SK-N-SH (cell line): Measurements from ENCODE around the gene RAMP1. TPM values are rescaled to one million over a fixed set of nuclear protein-coding genes. Genes with fewer than 3 reads are reported as not detected.

Experiments used
- CTCF ChIA-PET: fragments of 300-600, 350-600 bp; formaldehyde crosslinking; extraction: SDS; loops from one replicate; lab custom pipeline; 2021; lab: Yijun Ruan, JAX
- POLR2A ChIA-PET: fragments of 350-600 bp; sonication (Branson Sonifier 250); formaldehyde crosslinking; extraction: SDS; loops from one replicate; lab custom pipeline; 2020; ENCODE audit warnings: antibody characterized with exemption, inconsistent platforms; lab: Yijun Ruan, JAX
- DNase-seq: peaks from one replicate; pipeline ENCODE4 v3.0.0; 2012
- H2AFZ ChIP-seq: fragments of 200-600 bp; sonication (generic); 2 replicates; pipeline ENCODE4 v1.8.1; 2016; ENCODE audit warnings: antibody characterized with exemption, mild to moderate bottlenecking, low read depth
- H3F3A ChIP-seq: fragments of 200-600 bp; sonication (generic); replicated peaks from 2 replicates; pipeline ENCODE3; 2016; ENCODE audit warnings: antibody characterized with exemption, mild to moderate bottlenecking; ENCODE audit not compliant: insufficient read depth
- H3K27ac ChIP-seq, 2 experiments: fragments of 200-500 bp in 1 of 2; fragments of 200-600 bp in 1 of 2; sonication (Bioruptor generic) in 1 of 2; sonication (generic), shearing (Covaris generic) in 1 of 2; 2 replicates each; pipeline versions ENCODE4 v1.5.1 to v1.6.1; 2014 to 2016; ENCODE audit warnings: low read depth in 2 of 2, inconsistent platforms in 1 of 2, low read length in 1 of 2, mild to moderate bottlenecking in 1 of 2, mixed read lengths in 1 of 2
- H3K27me3 ChIP-seq: fragments of 200-600 bp; sonication (generic), shearing (Covaris generic); 2 replicates; pipeline ENCODE4 v1.6.1; 2016; ENCODE audit warnings: mixed run types; ENCODE audit not compliant: insufficient read depth
- H3K36me3 ChIP-seq, 2 experiments: fragments of 200-500 bp in 1 of 2; fragments of 200-600 bp in 1 of 2; sonication (Bioruptor generic) in 1 of 2; sonication (generic) in 1 of 2; replicated peaks in 1 of 2; 2 replicates each; pipeline versions ENCODE3 to v1.5.1; 2014 to 2016; ENCODE audit warnings: low read length in 1 of 2, mild to moderate bottlenecking in 1 of 2; ENCODE audit not compliant: insufficient read depth in 2 of 2, control insufficient read depth in 1 of 2
- H3K4me1 ChIP-seq, 2 experiments: fragments of 200-500 bp in 1 of 2; fragments of 200-600 bp in 1 of 2; sonication (Bioruptor generic) in 1 of 2; sonication (generic), shearing (Covaris generic) in 1 of 2; 2 replicates each; pipeline versions ENCODE4 v1.5.1 to v1.6.1; 2014 to 2016; ENCODE audit warnings: low read depth in 1 of 2, low read length in 1 of 2, mixed run types in 1 of 2; ENCODE audit not compliant: insufficient read depth in 2 of 2, control insufficient read depth in 1 of 2
- H3K4me2 ChIP-seq: fragments of 200-600 bp; sonication (generic), shearing (Covaris generic); 2 replicates; pipeline ENCODE4 v1.6.1; 2017; ENCODE audit warnings: mixed run types
- H3K4me3 ChIP-seq, 2 experiments: fragments of 200-500 bp in 1 of 2; fragments of 200-600 bp in 1 of 2; sonication (Bioruptor generic) in 1 of 2; sonication (generic), shearing (Covaris generic) in 1 of 2; 2 replicates each; pipeline versions ENCODE4 v1.5.1 to v1.8.1; 2014 to 2016; ENCODE audit warnings: low read depth in 2 of 2, inconsistent platforms in 1 of 2, low read length in 1 of 2, mild to moderate bottlenecking in 1 of 2, mixed read lengths in 1 of 2, moderate library complexity in 1 of 2
- H3K79me2 ChIP-seq: fragments of 200-600 bp; sonication (generic); 2 replicates; pipeline ENCODE4 v1.8.1; 2017; ENCODE audit warnings: mild to moderate bottlenecking; ENCODE audit not compliant: insufficient read depth
- H3K9ac ChIP-seq: fragments of 200-600 bp; sonication (generic); 2 replicates; pipeline ENCODE4 v1.6.1; 2017; ENCODE audit warnings: mixed run types
- H3K9me2 ChIP-seq: fragments of 200-600 bp; sonication (generic); 2 replicates; pipeline ENCODE4 v1.6.1; 2017; ENCODE audit warnings: mixed run types
- H3K9me3 ChIP-seq: fragments of 200-600 bp; sonication (generic); 2 replicates; pipeline ENCODE4 v1.6.1; 2017; ENCODE audit warnings: mixed run types, mild to moderate bottlenecking, moderate library complexity
- H4K20me1 ChIP-seq: fragments of 200-600 bp; sonication (generic); 2 replicates; pipeline ENCODE4 v1.6.1; 2017; ENCODE audit warnings: mild to moderate bottlenecking, mixed run types; ENCODE audit not compliant: insufficient read depth
- FOSL2 ChIP-seq: IDR thresholded peaks from 2 replicates; pipeline ENCODE4 v1.4.0; 2012; ENCODE audit warnings: low read depth, mild to moderate bottlenecking, moderate library complexity, borderline replicate concordance
- FOXJ3 ChIP-seq: sonication (generic); formaldehyde crosslinking; IDR thresholded peaks from 2 replicates; pipeline ENCODE4 v1.5.1; 2020; ENCODE audit warnings: mild to moderate bottlenecking, missing genetic modification reagents
- FOXM1 ChIP-seq: IDR thresholded peaks from 2 replicates; pipeline ENCODE4 v1.4.0; 2012; ENCODE audit warnings: low read depth, mild to moderate bottlenecking
- GABPA ChIP-seq: IDR thresholded peaks from 2 replicates; pipeline ENCODE4 v1.4.0; 2012; ENCODE audit warnings: low read depth, mild to moderate bottlenecking
- GATA2 ChIP-seq: sonication (generic); formaldehyde crosslinking; IDR thresholded peaks from 2 replicates; pipeline ENCODE4 v1.5.0; 2020; ENCODE audit warnings: mild to moderate bottlenecking, missing genetic modification reagents
- MEF2A ChIP-seq: IDR thresholded peaks from 2 replicates; pipeline ENCODE4 v1.4.0; 2012; ENCODE audit warnings: low read depth, borderline replicate concordance
- NRF1 ChIP-seq: IDR thresholded peaks from 2 replicates; pipeline ENCODE4 v1.6.1; 2012; ENCODE audit warnings: low read depth, mild to moderate bottlenecking, low read length
- SMC3 ChIP-seq: IDR thresholded peaks from 2 replicates; pipeline ENCODE4 v1.6.1; 2012; ENCODE audit warnings: low read depth, low read length, improper control_type of control experiment
- TCF12 ChIP-seq: IDR thresholded peaks from 2 replicates; pipeline ENCODE4 v1.4.0; 2012
- WGBS: methylation state at CpG from one replicate; pipeline ENCODE4 v1.1.6; 2017; ENCODE audit warnings: low lambda C conversion rate; 5-methylcytosine and 5-hydroxymethylcytosine counted together
- polyA plus RNA-seq, 3 experiments: library from polyadenylated mRNA; depleted of rRNA; stranded (reverse); fragments of >200 nt; gene quantifications; 2 replicates each; pipeline ENCODE4 v1.2.3, GENCODE V29; 2012
- TF ChIP-seq, protein P1 (sequence below): fragments of 150-350 bp; IDR thresholded peaks from 2 replicates; pipeline ENCODE4 v1.6.1; 2016; ENCODE audit warnings: mild to moderate bottlenecking, low read depth, low read length
- TF ChIP-seq, protein P2 (sequence below): IDR thresholded peaks from 2 replicates; pipeline ENCODE4; 2012
- TF ChIP-seq, protein P3 (sequence below): IDR thresholded peaks from 2 replicates; pipeline ENCODE4 v1.4.0; 2012; ENCODE audit warnings: low read depth, borderline replicate concordance
- TF ChIP-seq, protein P4 (sequence below): fragments of 200-600 bp; sonication (generic); IDR thresholded peaks from 2 replicates; pipeline ENCODE4 v1.6.1; 2017; ENCODE audit warnings: antibody characterized with exemption, mild to moderate bottlenecking, moderate library complexity
- TF ChIP-seq, protein P5 (sequence below): fragments of 150-350 bp; IDR thresholded peaks from 2 replicates; pipeline ENCODE4 v1.6.1; 2017; ENCODE audit warnings: antibody characterized with exemption, low read length, low read depth, borderline replicate concordance
- TF ChIP-seq, protein P6 (sequence below): IDR thresholded peaks from 2 replicates; pipeline ENCODE4 v1.6.1; 2012; ENCODE audit warnings: mild to moderate bottlenecking, low read depth, low read length, moderate library complexity

RAMP1 gene
- polyA plus RNA-seq, 1 of the 3 experiments (the other 2 are of a cell fraction) = 27.9 TPM

DNA sequence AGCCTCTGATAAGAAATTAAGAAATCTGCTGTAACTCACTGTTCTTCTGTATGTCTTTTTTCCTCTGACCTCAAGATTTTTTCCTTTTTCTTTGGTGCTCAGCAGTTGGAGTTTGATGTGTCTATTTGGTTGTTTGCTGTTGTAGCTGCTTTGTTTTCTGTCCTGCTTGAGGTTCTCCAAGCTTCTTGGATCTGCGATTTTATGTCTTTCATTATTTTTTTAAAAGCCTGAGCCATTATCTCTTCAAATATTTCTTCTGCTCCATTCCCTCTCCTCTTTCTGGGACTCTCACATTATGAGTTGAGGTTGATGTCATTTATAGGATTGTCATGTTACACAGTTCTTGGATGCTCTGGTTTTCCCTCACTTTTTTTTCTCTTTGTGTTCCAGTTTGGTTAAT lies 47.7 kb downstream of the RAMP1 start:
- Histone ChIP-seq H3K36me3 (no peaks in the 10 kb centered on the region), H4K20me1 (no peaks in the 10 kb centered on the region), H3K27ac (no peak overlapping the region), H3K27me3 (no peaks in the 10 kb centered on the region), H3K79me2 (no peaks in the 10 kb centered on the region), H3F3A (no peaks in the 10 kb centered on the region), H3K4me2 (no peak overlapping the region), H3K9me3 (peaks cover 3% of the 10 kb centered on the region; the same call in 1 of the 2 replicates), H3K9ac (no peak overlapping the region), H2AFZ (no peak overlapping the region), H3K4me3 (no peak overlapping the region), H3K4me1 (peaks cover 0 to 6% of the 10 kb centered on the region in 2 experiments; a peak in 2 of 4 replicates), H3K9me2 (no peaks in the 10 kb centered on the region)
- ChIA-PET CTCF (no interaction called here), POLR2A (no interaction called here)
- TF ChIP-seq FOSL2 = no peak
- no peak for TF ChIP-seq NRF1
- TF ChIP-seq, protein P1, sequence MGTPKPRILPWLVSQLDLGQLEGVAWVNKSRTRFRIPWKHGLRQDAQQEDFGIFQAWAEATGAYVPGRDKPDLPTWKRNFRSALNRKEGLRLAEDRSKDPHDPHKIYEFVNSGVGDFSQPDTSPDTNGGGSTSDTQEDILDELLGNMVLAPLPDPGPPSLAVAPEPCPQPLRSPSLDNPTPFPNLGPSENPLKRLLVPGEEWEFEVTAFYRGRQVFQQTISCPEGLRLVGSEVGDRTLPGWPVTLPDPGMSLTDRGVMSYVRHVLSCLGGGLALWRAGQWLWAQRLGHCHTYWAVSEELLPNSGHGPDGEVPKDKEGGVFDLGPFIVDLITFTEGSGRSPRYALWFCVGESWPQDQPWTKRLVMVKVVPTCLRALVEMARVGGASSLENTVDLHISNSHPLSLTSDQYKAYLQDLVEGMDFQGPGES = no peak
- TF ChIP-seq, protein P2, sequence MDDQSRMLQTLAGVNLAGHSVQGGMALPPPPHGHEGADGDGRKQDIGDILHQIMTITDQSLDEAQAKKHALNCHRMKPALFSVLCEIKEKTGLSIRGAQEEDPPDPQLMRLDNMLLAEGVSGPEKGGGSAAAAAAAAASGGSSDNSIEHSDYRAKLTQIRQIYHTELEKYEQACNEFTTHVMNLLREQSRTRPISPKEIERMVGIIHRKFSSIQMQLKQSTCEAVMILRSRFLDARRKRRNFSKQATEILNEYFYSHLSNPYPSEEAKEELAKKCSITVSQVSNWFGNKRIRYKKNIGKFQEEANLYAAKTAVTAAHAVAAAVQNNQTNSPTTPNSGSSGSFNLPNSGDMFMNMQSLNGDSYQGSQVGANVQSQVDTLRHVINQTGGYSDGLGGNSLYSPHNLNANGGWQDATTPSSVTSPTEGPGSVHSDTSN = no peak
- no peak for TF ChIP-seq MEF2A
- TF ChIP-seq, protein P3, sequence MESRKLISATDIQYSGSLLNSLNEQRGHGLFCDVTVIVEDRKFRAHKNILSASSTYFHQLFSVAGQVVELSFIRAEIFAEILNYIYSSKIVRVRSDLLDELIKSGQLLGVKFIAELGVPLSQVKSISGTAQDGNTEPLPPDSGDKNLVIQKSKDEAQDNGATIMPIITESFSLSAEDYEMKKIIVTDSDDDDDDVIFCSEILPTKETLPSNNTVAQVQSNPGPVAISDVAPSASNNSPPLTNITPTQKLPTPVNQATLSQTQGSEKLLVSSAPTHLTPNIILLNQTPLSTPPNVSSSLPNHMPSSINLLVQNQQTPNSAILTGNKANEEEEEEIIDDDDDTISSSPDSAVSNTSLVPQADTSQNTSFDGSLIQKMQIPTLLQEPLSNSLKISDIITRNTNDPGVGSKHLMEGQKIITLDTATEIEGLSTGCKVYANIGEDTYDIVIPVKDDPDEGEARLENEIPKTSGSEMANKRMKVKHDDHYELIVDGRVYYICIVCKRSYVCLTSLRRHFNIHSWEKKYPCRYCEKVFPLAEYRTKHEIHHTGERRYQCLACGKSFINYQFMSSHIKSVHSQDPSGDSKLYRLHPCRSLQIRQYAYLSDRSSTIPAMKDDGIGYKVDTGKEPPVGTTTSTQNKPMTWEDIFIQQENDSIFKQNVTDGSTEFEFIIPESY = no peak
- no peak for TF ChIP-seq GATA2 (CRISPR knock-in tag)
- no peak for TF ChIP-seq FOXM1
- TF ChIP-seq, protein P4, sequence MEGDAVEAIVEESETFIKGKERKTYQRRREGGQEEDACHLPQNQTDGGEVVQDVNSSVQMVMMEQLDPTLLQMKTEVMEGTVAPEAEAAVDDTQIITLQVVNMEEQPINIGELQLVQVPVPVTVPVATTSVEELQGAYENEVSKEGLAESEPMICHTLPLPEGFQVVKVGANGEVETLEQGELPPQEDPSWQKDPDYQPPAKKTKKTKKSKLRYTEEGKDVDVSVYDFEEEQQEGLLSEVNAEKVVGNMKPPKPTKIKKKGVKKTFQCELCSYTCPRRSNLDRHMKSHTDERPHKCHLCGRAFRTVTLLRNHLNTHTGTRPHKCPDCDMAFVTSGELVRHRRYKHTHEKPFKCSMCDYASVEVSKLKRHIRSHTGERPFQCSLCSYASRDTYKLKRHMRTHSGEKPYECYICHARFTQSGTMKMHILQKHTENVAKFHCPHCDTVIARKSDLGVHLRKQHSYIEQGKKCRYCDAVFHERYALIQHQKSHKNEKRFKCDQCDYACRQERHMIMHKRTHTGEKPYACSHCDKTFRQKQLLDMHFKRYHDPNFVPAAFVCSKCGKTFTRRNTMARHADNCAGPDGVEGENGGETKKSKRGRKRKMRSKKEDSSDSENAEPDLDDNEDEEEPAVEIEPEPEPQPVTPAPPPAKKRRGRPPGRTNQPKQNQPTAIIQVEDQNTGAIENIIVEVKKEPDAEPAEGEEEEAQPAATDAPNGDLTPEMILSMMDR = no peak
- TF ChIP-seq FOXJ3 = no peak
- no peak for TF ChIP-seq GABPA
- no peak for TF ChIP-seq TCF12
- TF ChIP-seq, protein P5, sequence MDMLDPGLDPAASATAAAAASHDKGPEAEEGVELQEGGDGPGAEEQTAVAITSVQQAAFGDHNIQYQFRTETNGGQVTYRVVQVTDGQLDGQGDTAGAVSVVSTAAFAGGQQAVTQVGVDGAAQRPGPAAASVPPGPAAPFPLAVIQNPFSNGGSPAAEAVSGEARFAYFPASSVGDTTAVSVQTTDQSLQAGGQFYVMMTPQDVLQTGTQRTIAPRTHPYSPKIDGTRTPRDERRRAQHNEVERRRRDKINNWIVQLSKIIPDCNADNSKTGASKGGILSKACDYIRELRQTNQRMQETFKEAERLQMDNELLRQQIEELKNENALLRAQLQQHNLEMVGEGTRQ = no peak
- TF ChIP-seq, protein P6, sequence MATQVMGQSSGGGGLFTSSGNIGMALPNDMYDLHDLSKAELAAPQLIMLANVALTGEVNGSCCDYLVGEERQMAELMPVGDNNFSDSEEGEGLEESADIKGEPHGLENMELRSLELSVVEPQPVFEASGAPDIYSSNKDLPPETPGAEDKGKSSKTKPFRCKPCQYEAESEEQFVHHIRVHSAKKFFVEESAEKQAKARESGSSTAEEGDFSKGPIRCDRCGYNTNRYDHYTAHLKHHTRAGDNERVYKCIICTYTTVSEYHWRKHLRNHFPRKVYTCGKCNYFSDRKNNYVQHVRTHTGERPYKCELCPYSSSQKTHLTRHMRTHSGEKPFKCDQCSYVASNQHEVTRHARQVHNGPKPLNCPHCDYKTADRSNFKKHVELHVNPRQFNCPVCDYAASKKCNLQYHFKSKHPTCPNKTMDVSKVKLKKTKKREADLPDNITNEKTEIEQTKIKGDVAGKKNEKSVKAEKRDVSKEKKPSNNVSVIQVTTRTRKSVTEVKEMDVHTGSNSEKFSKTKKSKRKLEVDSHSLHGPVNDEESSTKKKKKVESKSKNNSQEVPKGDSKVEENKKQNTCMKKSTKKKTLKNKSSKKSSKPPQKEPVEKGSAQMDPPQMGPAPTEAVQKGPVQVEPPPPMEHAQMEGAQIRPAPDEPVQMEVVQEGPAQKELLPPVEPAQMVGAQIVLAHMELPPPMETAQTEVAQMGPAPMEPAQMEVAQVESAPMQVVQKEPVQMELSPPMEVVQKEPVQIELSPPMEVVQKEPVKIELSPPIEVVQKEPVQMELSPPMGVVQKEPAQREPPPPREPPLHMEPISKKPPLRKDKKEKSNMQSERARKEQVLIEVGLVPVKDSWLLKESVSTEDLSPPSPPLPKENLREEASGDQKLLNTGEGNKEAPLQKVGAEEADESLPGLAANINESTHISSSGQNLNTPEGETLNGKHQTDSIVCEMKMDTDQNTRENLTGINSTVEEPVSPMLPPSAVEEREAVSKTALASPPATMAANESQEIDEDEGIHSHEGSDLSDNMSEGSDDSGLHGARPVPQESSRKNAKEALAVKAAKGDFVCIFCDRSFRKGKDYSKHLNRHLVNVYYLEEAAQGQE = no peak
- TF ChIP-seq SMC3 = no peak
- 88% methylated on average over 1 of the region's 1 CpG for WGBS
- no peak for DNase-seq
